Central memory CD4-positive, alpha-beta T cell (primary cell): ENCODE data around the gene SEMA4F.
A peak's percentile ranks its signal among the peaks of the same experiment; 100 is the strongest.
"Not testable (repeated sequence)": the region's sequence is repeated elsewhere in the genome, so short reads cannot be mapped to it uniquely, and the experiment has no call there.

ENCODE experiments used
- DNase-seq: peaks from one replicate; pipeline ENCODE4 v3.0.0; 2022
- total RNA-seq, 3 experiments: gene quantifications; one replicate each; lab custom pipeline; 2026; lab: John Stamatoyannopoulos, UW

SEMA4F gene, protein sequence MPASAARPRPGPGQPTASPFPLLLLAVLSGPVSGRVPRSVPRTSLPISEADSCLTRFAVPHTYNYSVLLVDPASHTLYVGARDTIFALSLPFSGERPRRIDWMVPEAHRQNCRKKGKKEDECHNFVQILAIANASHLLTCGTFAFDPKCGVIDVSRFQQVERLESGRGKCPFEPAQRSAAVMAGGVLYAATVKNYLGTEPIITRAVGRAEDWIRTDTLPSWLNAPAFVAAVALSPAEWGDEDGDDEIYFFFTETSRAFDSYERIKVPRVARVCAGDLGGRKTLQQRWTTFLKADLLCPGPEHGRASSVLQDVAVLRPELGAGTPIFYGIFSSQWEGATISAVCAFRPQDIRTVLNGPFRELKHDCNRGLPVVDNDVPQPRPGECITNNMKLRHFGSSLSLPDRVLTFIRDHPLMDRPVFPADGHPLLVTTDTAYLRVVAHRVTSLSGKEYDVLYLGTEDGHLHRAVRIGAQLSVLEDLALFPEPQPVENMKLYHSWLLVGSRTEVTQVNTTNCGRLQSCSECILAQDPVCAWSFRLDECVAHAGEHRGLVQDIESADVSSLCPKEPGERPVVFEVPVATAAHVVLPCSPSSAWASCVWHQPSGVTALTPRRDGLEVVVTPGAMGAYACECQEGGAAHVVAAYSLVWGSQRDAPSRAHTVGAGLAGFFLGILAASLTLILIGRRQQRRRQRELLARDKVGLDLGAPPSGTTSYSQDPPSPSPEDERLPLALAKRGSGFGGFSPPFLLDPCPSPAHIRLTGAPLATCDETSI
- total RNA-seq = 10.7 to 21.6 (median 21.6) reads per million in 3 experiments

DNA sequence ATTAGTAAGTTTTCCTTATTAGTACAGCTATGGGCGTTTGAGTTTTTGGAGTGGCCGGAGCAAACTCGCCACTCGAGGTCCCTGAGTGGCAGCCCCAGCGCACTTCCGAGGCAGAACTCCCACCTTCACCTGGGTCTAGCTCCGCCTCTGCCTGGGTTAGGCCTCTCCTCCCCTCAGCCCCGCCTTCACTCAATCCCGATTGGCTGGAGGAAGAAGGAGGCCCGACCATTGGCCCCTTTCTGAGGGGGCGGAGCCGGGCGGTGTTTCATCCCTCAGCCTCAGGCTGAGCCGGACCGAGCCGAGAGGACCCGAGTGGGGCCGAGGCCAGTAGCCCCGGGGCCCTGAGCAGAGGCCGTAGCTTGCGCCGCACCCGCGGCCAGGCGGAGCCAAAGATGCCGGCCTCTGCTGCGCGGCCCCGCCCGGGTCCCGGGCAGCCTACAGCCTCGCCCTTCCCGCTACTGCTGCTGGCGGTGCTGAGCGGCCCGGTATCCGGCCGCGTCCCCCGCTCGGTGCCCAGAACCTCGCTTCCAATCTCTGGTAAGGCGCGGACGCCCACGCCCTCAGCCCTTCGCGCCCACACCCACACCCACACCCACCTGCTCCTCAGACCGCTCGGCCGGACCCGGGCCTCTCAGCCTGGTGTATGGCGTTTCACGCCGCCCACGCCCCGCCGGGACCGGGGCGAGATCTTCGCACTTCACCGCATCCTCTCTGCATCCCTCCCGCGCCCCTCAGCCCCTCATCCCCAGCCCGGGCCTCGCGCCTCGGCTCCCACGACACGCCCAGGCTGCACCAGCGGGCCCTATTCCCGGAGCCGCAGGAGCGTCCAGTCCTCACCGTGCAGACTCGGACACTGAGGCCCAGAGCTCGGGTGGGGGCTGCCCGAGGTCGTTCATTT is at the start of gene SEMA4F:
Gene SEMA4F (plus strand): TSS at position 263 of the 898 bp plus-strand sequence. CDS start 130 bp downstream, at position 393.
- DNase-seq = peak; percentile 90

DNA sequence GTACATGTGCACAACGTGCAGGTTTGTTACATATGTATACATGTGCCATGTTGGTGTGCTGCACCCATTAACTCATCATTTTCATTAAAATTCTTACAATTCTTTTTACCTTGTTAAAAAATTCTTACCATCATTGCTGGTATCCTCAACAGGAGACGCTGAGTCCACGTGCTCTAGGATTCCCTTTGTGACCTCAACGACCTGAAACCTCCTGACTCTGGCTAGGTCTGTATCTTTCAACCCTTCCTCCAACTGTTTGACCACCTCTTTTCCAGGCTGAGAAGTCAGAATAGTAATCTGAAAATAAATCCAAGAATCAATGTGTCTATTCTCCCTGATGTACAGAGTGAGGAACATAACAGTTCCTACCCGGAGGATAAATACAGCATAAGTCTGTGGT is 47.1 kb upstream of the SEMA4F start:
- no peak for DNase-seq

DNA sequence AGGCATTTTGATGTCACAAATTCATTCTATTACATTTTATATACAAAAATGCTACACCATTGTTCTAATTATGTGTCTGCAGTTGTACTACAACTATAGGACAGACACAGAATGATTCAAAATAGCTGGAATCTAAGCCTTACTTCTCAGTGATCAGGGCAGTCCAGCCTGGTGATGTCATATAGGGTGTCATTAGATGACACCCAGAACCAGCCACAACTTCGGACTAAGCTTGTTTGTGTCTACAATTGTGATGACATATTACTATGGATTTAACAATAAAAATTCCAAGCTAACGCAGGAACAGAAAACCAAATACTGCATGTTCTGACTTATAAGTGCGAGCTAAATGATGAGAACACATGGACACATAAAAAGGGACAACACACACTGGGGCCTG is 36.9 kb upstream of the SEMA4F start:
- DNase-seq = no peak

DNA sequence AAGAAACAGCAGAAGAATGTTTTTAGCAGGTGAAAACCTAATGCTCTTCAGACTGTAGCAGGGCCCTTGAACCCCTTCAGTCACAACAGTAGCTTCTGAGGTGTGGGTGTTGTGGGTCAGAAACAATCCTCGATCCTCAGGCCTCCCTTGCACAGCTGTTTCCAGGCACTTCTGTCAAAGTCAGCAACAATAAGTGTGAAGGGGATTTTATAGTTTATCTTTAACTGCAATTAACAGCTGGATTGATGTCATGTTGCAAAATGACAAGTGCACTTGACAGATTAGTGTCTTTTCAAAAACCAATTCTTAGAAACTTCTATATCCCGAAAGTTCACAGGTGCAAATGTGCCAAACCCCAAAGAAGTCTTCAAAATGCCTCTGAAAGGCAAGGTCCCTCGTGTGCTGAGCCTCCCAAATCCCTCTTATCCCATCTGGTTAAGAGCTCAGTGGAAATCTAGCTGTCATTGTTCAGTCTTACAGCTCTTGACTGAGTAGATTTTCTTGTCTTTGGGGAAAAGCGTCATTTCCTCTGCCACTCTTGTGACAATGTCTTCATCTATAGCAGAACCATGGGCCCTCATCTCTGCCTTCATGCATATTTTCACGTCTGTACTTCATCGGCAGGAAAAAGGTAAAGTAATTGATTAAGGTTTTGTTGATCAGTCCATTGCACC is 35.5 kb upstream of the SEMA4F start:
- no peak for DNase-seq

DNA sequence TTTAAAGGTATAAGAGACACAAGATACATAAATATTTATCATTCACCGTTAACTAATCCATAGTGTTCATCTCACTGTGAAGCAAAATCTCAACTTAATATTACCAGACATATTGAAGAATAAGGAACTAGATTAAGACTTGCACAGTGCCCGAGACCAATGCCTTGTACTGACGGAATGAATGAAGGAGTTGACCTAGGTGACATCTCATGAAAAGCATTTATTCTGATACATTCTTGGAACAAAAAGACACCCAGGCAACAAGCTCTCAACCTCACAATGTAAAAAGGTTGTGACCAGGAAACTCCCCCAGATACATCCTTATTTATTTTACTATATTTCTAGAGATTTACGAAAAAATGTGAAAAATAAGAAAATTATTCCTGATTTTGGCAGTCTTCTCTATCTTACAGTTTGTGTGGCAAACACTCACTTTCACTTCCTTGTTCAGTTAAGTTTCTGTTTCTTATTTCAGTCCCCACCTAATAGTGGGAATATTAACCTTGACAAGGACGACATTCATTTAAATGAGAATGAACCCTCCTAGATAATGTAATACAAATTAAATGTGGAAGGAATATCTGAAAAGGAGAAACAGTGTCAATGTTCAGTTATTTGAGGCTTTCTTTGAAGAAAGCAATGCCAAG is 34.3 kb upstream of the SEMA4F start:
- DNase-seq = no peak

DNA sequence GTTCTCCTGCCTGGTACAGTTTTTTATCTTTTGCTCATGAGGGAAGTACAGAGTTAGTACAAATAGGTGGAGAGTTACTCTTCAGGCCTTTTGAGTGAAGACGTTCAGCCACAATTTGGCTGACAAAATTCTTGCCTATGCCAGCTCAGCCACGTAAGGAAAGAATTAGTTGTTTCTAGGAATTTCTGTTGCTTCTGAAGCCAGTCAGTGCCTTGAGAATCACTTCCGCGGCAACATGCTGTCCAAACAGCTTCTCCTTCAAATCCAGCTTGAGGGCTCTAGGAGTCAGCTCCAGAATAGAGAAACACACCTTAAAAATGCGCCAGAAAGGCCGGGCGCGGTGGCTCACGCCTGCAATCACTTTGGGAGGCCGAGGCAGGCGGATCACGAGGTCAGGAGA is 33.4 kb upstream of the SEMA4F start:
- no peak for DNase-seq

DNA sequence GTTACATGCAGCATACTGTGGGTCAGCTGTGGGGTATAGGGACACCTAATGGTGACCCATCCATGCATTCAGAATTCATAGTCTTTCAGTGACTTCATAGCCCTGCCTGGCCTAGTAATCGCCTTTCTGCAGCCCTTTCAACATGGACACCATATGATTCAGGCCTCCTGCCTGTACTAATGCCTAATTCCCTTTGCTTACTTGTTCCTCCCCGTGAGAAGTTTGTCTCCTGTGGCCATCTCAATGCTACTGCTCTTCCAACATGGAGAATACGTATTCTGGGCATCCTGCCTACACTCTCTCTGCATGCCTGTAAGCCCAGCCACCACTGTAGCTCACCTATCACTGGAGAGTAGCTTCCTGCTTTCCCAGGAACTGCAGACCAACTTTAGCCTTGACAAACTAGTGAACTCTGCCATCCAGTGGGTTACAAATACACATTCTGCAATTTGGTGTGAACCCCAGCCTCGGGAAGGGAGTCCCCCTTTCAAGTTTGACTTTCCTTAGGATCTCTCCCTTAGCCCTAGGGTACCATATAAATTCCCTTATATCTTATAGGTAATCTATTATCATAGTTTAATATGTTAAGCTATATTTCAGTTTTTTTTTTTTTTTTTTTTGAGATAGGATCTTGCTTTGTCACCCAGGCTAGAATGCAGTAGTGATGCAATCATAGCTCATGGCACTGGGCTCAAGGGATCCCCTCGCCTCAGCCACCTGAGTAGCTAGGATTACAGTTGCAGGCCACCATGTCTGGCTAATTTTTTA is 28.2 kb upstream of the SEMA4F start:
- no peak for DNase-seq

DNA sequence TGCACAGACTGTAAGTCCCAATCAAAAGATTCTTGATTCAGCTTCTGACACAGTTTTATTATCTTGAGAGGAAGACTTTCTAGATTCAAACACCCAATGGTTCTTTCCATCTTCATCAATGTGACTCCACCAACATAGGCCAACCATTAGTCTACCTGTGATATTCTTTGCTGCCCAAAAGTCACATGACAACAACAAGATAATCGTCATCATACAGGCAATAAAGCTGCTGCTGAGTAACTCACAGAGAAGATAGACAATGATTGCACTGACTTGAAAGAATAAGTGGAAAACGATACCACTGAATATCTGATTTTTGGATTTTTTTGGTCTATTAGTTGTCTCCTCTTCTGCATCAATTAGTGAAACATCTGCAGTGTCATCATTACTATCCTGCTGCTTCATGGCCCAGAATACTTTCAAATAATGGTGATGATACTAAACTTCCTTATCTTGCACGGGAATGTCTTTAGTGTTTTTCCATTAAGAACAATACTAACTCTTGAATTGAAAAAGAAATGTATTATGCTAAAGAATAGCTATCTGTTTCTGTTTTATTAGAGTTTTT is 25.4 kb upstream of the SEMA4F start:
- DNase-seq = no peak

DNA sequence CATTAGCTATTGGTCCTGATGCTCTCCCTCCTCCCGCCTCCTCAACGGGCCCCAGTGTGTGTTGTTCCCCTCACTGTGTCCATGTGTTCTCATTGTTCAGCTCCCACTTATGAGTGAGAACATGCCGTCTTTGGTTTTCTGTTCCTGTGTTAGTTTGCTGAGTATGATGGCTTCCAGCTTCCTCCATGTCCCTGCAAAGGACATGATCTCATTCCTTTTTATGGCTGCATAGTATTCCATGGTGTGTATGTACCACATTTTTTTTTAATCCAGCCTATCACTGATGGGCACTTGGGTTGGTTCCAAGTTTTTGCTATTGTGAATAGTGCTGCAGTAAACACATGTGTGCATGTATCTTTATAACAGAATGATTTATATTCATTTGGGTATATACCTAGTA is 23.6 kb upstream of the SEMA4F start:
- DNase-seq = not testable (repeated sequence)

DNA sequence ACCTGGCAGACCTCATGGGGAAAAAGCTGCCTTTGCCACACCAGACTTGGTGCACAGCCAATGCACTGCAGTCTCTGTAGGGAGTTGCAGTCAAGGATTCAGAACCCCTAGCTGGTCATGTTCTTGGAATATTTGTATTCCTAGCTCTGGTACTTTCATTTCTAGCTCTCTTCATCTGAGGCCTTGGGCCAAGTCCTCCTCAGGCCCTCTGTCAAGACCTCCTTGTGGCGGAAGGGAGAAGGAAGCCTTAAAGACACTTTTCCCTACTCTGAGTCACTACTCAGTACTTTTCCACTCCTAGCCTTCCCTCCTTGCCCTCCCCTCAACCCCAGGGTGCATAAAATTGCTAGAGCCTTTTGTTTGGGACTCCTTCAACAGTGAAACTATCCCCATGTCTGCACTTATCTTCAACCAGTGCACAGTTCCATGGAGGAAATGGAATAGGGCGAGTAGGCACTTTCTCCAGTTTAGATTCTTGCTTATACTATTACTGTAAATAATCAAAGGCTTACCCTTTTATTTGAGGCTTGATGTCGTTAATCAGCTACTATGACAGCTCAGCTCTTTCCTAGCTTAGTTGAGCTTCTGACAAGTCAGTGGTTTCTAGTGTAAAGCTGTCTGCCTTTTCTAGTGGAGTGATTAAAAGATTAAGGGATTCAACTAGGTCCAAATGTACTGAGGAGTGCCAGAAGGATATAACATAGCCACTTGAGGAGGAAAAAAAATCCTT is 21.7 kb upstream of the SEMA4F start:
- no peak for DNase-seq

DNA sequence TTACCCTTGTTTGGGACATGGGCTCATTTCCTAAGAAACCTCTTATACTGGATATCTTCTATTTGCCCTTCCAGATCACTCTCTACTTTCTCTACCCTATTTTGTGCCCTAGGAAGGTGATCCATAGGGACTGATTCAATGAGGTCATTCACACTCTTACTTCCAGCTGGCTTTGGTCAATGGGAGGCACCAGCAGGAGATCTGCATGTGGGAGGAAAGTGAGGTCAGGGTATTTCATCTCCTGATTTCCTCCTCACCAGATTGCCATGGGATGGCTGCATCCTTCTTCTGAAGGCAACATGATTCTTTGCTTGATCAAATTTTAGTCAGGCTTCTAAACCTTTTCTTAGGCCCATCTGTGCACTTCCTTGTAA is 21.1 kb upstream of the SEMA4F start:
- no peak for DNase-seq

DNA sequence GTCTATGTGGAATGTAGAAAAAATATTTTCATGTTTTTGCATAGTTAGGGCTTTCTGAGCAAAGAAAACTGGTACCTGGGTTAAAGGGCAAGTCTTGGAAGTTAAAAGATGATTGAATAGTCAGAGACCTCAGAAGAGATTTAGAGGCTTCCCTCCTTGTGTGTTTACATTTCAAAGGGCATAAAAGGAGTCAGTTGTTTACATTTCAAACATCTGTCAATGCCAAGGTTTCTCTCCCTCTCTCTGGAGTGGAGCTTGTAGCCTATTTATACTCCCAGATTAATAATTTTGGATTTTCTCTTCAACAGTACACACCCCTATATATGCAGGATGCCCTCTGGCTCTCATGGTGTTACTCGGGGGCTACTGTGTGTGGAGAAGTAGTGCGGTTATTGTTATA is 14.5 kb upstream of the SEMA4F start:
- DNase-seq = no peak

DNA sequence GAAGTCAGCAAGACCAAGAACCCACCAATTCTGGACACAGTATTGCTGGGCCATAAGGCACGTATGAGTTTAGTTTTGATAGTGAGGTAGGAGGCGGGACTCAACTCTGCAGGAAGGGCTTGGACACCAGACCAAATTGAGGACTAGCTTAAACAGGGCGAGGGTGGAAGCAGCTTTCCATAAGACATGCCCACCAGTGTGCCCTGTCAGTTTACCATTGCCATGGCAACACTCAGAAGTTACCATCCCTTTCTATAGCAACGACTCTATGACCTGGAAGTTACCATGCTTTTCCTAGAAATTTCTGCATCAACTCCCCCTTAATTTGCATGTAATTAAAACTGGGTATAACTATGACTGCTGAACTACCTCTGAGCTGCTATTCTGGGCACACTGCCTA is 8.7 kb upstream of the SEMA4F start:
- no peak for DNase-seq

DNA sequence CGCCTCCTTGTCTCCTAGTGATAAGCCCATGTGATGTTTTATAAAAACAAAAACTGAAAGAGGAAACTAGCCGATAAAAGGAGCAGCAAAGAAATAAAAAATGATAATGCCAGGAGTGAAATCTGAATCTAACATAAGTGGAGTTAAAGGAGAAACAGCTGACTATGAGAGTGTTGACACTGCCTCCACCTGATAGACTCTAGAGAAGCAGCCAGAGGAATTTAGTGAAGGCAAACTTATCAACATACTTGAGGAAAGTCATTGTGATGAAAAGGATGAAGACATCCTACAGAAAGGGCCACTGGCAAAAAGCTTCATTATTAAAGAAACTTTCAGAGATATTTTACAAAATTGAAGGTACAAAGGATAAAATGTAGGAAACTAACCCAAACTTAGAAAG is 7.8 kb upstream of the SEMA4F start:
- DNase-seq = no peak

DNA sequence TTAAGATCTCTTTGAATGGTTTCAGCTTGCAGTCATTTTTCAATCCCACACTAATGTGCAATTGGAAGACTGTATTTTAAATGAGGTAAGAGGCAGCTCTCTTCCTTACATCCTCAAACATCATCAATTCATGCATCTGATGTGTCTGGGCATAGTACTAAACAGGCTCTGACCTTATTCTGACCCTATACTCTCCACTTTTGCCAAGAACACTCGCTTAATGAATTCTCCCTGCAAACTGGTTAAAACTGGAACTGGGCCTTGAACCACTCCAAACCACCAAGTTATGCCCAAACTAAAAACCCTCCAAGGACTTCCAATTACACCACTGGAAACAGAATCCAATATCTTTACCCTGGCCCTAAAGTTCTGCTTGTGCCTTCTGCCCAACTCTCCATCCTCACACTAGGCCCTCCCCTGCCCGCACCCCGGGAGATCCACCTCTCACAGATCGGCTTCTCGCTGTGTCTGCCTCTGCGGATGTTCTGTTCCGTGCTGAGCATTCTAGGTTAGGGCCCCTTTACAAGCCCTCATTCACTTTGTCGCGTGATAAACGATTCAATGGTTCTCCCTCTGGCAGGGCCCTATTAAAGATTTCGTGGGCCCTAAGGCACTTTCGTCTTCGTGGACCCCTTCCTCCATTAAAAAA is 7.1 kb upstream of the SEMA4F start:
- DNase-seq = no peak

DNA sequence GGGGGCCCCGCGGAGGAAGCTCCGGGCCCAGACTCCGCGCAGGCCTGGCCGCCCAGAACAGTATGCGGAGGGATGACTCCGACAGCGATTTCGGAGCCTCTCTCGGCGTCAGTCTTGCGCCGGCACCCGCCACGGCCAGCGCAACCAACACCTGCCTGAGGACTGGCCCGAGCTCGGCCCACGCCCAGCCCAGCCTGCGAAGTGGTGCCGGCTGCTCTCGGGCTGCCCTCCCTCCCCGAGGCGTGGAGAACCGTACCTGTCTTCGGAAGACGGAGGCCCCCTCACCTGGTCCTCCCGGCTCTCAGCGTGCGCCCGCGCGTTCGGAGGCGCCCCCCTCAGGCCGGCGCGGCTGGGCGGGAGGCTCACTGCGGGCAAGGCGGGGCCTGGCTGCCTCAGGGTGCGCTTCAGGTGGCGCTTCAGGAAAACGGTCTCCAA is 6.0 kb upstream of the SEMA4F start, which contains the start of gene M1AP:
Gene M1AP (minus strand): TSS at position 322 of the 435 bp plus-strand sequence. CDS start 8,055 bp downstream, outside the sequence.
- no peak for DNase-seq

DNA sequence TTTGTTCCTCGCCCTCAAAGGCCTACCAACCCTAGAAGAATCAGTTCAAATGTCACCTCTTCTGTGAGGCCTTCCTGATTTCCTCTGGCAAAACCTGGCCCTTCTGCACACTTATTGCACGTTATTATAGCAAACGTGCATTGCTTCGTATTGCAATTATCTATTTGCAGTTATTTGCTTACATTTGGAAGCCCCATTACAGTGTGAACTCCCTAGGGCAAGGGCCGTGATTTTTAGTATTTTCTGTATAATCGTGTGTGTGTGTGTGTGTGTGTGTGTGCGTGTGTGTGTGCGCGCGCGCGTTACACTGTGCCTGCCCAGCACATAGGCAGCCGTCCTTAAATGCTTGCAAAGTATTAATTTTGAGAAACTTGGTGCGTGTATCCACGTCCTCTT is 460 bp upstream of the SEMA4F start:
- DNase-seq = no peak

DNA sequence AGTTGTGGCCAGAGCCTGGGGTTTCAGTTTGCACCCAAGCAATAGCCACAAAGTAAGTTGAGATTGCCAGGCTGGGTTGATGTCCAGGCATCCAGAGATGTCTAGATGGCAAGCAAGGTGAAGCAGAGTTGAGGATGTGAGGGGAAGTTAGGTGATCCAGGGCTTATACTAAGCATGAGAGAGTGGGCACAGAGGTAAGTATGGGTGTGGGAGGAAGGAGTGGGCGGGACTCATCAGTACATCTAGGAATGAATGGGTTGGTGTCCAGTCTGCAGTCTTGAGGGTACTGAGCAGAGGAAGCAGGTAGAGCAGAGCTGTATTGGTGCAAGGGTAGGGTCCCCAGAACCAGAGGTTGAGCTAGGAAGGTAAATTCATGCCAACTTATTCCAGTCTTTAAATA is 1.5 kb downstream of the SEMA4F start:
- DNase-seq = no peak

DNA sequence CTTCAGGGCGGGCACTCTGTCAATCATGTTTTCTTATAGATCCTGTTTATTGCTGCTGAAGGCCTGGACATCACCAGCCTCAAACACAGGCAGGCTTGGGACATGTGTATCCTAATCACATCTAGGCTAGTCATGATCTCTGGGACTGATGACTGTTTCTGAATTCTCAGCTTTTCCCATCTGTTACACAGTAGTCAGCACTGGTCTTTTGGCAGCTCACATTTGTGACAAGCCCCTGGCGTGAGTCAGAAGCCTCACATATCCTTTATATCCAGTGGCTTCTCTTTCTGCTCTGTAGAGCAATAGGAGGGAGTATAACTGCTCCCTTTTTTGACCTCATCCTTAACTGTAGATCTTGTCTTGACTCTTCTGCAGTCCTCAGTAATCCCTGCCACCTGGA is 4.5 kb downstream of the SEMA4F start:
- no peak for DNase-seq
